Activated CD4-positive, alpha-beta T cell treated with anti-CD3 and anti-CD28 coated beads, Interleukin-2, amount 10 ng/mL, durations not matched to agents 24 days and 14 days (primary cell): ENCODE data around the gene TRAPPC1. TPM values are rescaled to one million over a fixed set of nuclear protein-coding genes. Genes with fewer than 3 reads are reported as not detected.

Experiments
- DNase-seq: peaks from one replicate; pipeline ENCODE4 v3.0.0; 2022
- H3K27ac Mint-ChIP-seq: one replicate; pipeline ENCODE4 v1.8.0; 2022; ENCODE audit warnings: mild to moderate bottlenecking, mixed read lengths
- H3K27me3 Mint-ChIP-seq: one replicate; pipeline ENCODE4 v1.8.0; 2022; ENCODE audit warnings: mixed read lengths
- H3K36me3 Mint-ChIP-seq: one replicate; pipeline ENCODE4 v1.8.0; 2022; ENCODE audit warnings: low read depth, mild to moderate bottlenecking, mixed read lengths
- H3K4me1 Mint-ChIP-seq: one replicate; pipeline ENCODE4 v1.8.0; 2021; ENCODE audit warnings: mixed read lengths
- H3K4me3 Mint-ChIP-seq: one replicate; pipeline ENCODE4 v1.8.0; 2022; ENCODE audit warnings: mild to moderate bottlenecking, moderate library complexity, mixed read lengths
- H3K9me3 Mint-ChIP-seq: one replicate; pipeline ENCODE4 v1.8.0; 2021; ENCODE audit warnings: mixed read lengths
- intact Hi-C: fragments of 100-400 bp; cut with micrococcal nuclease; formaldehyde crosslinking; loops from one replicate; pipeline ENCODE4 v1.15.1; 2023
- total RNA-seq: library from RNA; stranded (reverse); gene quantifications from 2 replicates; pipeline ENCODE4 v1.2.3, GENCODE V29; 2022

TRAPPC1 gene
- total RNA-seq, 1 donor from 2014 or later: 150 TPM

- Mint-ChIP-seq H3K27me3 (no peaks in the 10 kb centered on the region), H3K36me3 (peaks cover 19% of the 10 kb centered on the region), H3K27ac (peak within 1 kb of the TSS; percentile 99), H3K9me3 (no peaks in the 10 kb centered on the region), H3K4me1 (peaks cover 30% of the 10 kb centered on the region), H3K4me3 (peak within 1 kb of the TSS; percentile 98)
- peak; percentile 85 for DNase-seq
- intact Hi-C loops: loop anchor here (5.0 to 10.0 kb wide), 3 partner anchors 42 to 355 kb away; partner anchors contain the start of genes CHD3, RANGRF, TP53 and WRAP53
These were observed 2.4 kb downstream of the TRAPPC1 start, which contains the start of gene KCNAB3 for GRCh38 chr17:7929158-7930023. TSS of gene KCNAB3 (minus strand) at chr17:7929856. CDS start at chr17:7929435, 421 bp downstream.

- DNase-seq: no peak
- peaks cover 21% of the 10 kb centered on the region for H3K4me1 Mint-ChIP-seq
- H3K4me3 Mint-ChIP-seq: no peak overlapping the region
- H3K9me3 Mint-ChIP-seq: no peaks in the 10 kb centered on the region
- intact Hi-C loops: no loop called here
- peaks cover 15% of the 10 kb centered on the region for H3K36me3 Mint-ChIP-seq
- no peaks in the 10 kb centered on the region for H3K27me3 Mint-ChIP-seq
- no peak overlapping the region for H3K27ac Mint-ChIP-seq
These were observed 4.2 kb downstream of the TRAPPC1 start for GRCh38 chr17:7927596-7927995.

GRCh38 chr17:7922845-7923628, 8.7 kb downstream of the TRAPPC1 start:
- H3K4me1 Mint-ChIP-seq: peaks cover 19% of the 10 kb centered on the region
- no peaks in the 10 kb centered on the region for H3K27me3 Mint-ChIP-seq
- intact Hi-C loops: loop anchor here (1.0 kb wide), 1 partner anchor 8 kb away; the partner anchor contains the start of gene TRAPPC1
- H3K36me3 Mint-ChIP-seq: peaks cover 5% of the 10 kb centered on the region
- peak overlapping the region; percentile 71 for H3K27ac Mint-ChIP-seq
- H3K4me3 Mint-ChIP-seq: peak overlapping the region; percentile 80
- no peaks in the 10 kb centered on the region for H3K9me3 Mint-ChIP-seq
- DNase-seq: peak; percentile 95

GRCh38 chr17:7922269-7922844, 9.4 kb downstream of the TRAPPC1 start:
- Mint-ChIP-seq H3K36me3 (peaks cover 3% of the 10 kb centered on the region), H3K4me1 (peaks cover 19% of the 10 kb centered on the region), H3K27me3 (no peaks in the 10 kb centered on the region), H3K9me3 (no peaks in the 10 kb centered on the region), H3K4me3 (peak overlapping the region; percentile 80), H3K27ac (peak overlapping the region; percentile 71)
- intact Hi-C loops: loop anchor here (1.0 kb wide), 1 partner anchor 9 kb away; the partner anchor contains the start of gene TRAPPC1
- DNase-seq: no peak

- peak; percentile 70 for DNase-seq
- intact Hi-C loops: loop anchor here (10.0 kb wide), 1 partner anchor 198 kb away; the partner anchor contains the start of gene ALOXE3
- peak overlapping the region; percentile 97 for H3K4me3 Mint-ChIP-seq
- H3K4me1 Mint-ChIP-seq: peaks cover 30% of the 10 kb centered on the region
- no peaks in the 10 kb centered on the region for H3K9me3 Mint-ChIP-seq
- H3K27ac Mint-ChIP-seq: peak overlapping the region; percentile 79
- peaks cover 17% of the 10 kb centered on the region for H3K36me3 Mint-ChIP-seq
- H3K27me3 Mint-ChIP-seq: no peaks in the 10 kb centered on the region
These were observed 14.9 kb downstream of the TRAPPC1 start for GRCh38 chr17:7916808-7917207.

GRCh38 chr17:7916385-7916682, 15.4 kb downstream of the TRAPPC1 start:
- H3K27me3 Mint-ChIP-seq: no peaks in the 10 kb centered on the region
- H3K9me3 Mint-ChIP-seq: no peaks in the 10 kb centered on the region
- H3K27ac Mint-ChIP-seq: peak overlapping the region; percentile 79
- peaks cover 27% of the 10 kb centered on the region for H3K4me1 Mint-ChIP-seq
- H3K36me3 Mint-ChIP-seq: peaks cover 17% of the 10 kb centered on the region
- DNase-seq: no peak
- intact Hi-C loops: loop anchor here (10.0 kb wide), 1 partner anchor 198 kb away; the partner anchor contains the start of gene ALOXE3
- H3K4me3 Mint-ChIP-seq: peak overlapping the region; percentile 97

- intact Hi-C loops: loop anchor here (1.0 to 10.0 kb wide), 4 partner anchors 17 to 199 kb away; partner anchors contain the start of genes ALOXE3, CNTROB and NAA38
- peaks cover 22% of the 10 kb centered on the region for H3K36me3 Mint-ChIP-seq
- peak within 1 kb of the TSS; percentile 97 for H3K4me3 Mint-ChIP-seq
- peaks cover 26% of the 10 kb centered on the region for H3K4me1 Mint-ChIP-seq
- H3K27me3 Mint-ChIP-seq: no peaks in the 10 kb centered on the region
- peak within 1 kb of the TSS; percentile 97 for H3K27ac Mint-ChIP-seq
- H3K9me3 Mint-ChIP-seq: no peaks in the 10 kb centered on the region
- peak; percentile 94 for DNase-seq
These were observed 15.9 kb downstream of the TRAPPC1 start, which contains the start of gene RNF227 for GRCh38 chr17:7915611-7916384. TSS of gene RNF227 (minus strand) at chr17:7916289. CDS start at chr17:7916195, 94 bp downstream.

- intact Hi-C loops: loop anchor here (1.0 to 10.0 kb wide), 4 partner anchors 17 to 200 kb away; partner anchors contain the start of genes ALOXE3, CNTROB and NAA38
- DNase-seq: no peak
- Mint-ChIP-seq H3K4me1 (peaks cover 26% of the 10 kb centered on the region), H3K36me3 (peaks cover 28% of the 10 kb centered on the region), H3K9me3 (no peaks in the 10 kb centered on the region), H3K27me3 (no peaks in the 10 kb centered on the region), H3K27ac (peak overlapping the region; percentile 97), H3K4me3 (peak overlapping the region; percentile 97)
These were observed 16.6 kb downstream of the TRAPPC1 start for GRCh38 chr17:7915179-7915610.

GRCh38 chr17:7912927-7913524, 18.7 kb downstream of the TRAPPC1 start:
- H3K4me3 Mint-ChIP-seq: peak overlapping the region; percentile 24
- H3K36me3 Mint-ChIP-seq: peaks cover 47% of the 10 kb centered on the region
- no peaks in the 10 kb centered on the region for H3K27me3 Mint-ChIP-seq
- H3K4me1 Mint-ChIP-seq: peaks cover 28% of the 10 kb centered on the region
- no peaks in the 10 kb centered on the region for H3K9me3 Mint-ChIP-seq
- H3K27ac Mint-ChIP-seq: peak overlapping the region; percentile 58
- DNase-seq: peak; percentile 88
- intact Hi-C loops: loop anchor here (1.0 to 10.0 kb wide), 4 partner anchors 75 to 202 kb away; partner anchors contain the start of gene ALOXE3

- Mint-ChIP-seq H3K27me3 (no peaks in the 10 kb centered on the region), H3K36me3 (peaks cover 63% of the 10 kb centered on the region), H3K27ac (no peak overlapping the region), H3K9me3 (no peaks in the 10 kb centered on the region), H3K4me3 (no peak overlapping the region), H3K4me1 (peaks cover 20% of the 10 kb centered on the region)
- intact Hi-C loops: loop anchor here (5.0 to 10.0 kb wide), 2 partner anchors 146 to 204 kb away; partner anchors contain the start of gene ALOXE3
- DNase-seq: no peak
These were observed 20.6 kb downstream of the TRAPPC1 start for GRCh38 chr17:7911116-7911515.

- no peak for DNase-seq
- Mint-ChIP-seq H3K27ac (no peak overlapping the region), H3K4me1 (peaks cover 20% of the 10 kb centered on the region), H3K27me3 (no peaks in the 10 kb centered on the region), H3K4me3 (no peak overlapping the region), H3K9me3 (no peaks in the 10 kb centered on the region), H3K36me3 (peaks cover 67% of the 10 kb centered on the region)
- intact Hi-C loops: loop anchor here (5.0 to 10.0 kb wide), 2 partner anchors 147 to 204 kb away; partner anchors contain the start of gene ALOXE3
These were observed 21.0 kb downstream of the TRAPPC1 start for GRCh38 chr17:7910711-7911110.

GRCh38 chr17:7910281-7910680, 21.5 kb downstream of the TRAPPC1 start:
- H3K4me3 Mint-ChIP-seq: no peak overlapping the region
- intact Hi-C loops: loop anchor here (5.0 to 10.0 kb wide), 2 partner anchors 147 to 205 kb away; partner anchors contain the start of gene ALOXE3
- H3K9me3 Mint-ChIP-seq: no peaks in the 10 kb centered on the region
- H3K27me3 Mint-ChIP-seq: no peaks in the 10 kb centered on the region
- peaks cover 18% of the 10 kb centered on the region for H3K4me1 Mint-ChIP-seq
- H3K27ac Mint-ChIP-seq: no peak overlapping the region
- DNase-seq: no peak
- H3K36me3 Mint-ChIP-seq: peaks cover 69% of the 10 kb centered on the region
